Subcutaneous abdominal adipose tissue (tissue), 5 donors: ENCODE measurements around the gene MSI1.

Experiments
- H3K27ac ChIP-seq: one replicate; pipeline ENCODE4 v1.7.0; 2013; ENCODE audit warnings: low read depth, mild to moderate bottlenecking, inconsistent platforms, low read length, moderate library complexity
- H3K27me3 ChIP-seq, 5 donors: one replicate each; pipeline ENCODE4 v1.7.0; 2013; ENCODE audit warnings: low read length in 5 of 5, inconsistent platforms in 1 of 5; ENCODE audit not compliant: control insufficient read depth in 5 of 5, insufficient read depth in 4 of 5
- H3K36me3 ChIP-seq, 5 donors: one replicate each; pipeline ENCODE4 v1.7.0; 2013; ENCODE audit warnings: low read length in 5 of 5; ENCODE audit not compliant: control insufficient read depth in 5 of 5, insufficient read depth in 5 of 5
- H3K4me1 ChIP-seq, 5 donors: one replicate each; pipeline ENCODE4 v1.7.0; 2013; ENCODE audit warnings: low read length in 5 of 5, mild to moderate bottlenecking in 3 of 5, moderate library complexity in 1 of 5; ENCODE audit not compliant: control insufficient read depth in 5 of 5, insufficient read depth in 5 of 5
- H3K4me3 ChIP-seq, 5 donors: one replicate each; pipeline ENCODE4 v1.7.0; 2013; ENCODE audit warnings: low read length in 5 of 5, low read depth in 1 of 5
- H3K9ac ChIP-seq, 5 donors: one replicate each; pipeline ENCODE4 v1.7.0; 2013; ENCODE audit warnings: low read length in 5 of 5, mild to moderate bottlenecking in 4 of 5, moderate library complexity in 3 of 5
- H3K9me3 ChIP-seq, 5 donors: one replicate each; pipeline ENCODE4 v1.7.0; 2013; ENCODE audit warnings: low read length in 5 of 5; ENCODE audit not compliant: control insufficient read depth in 5 of 5
- donor health status: healthy.
- donor health status: healthy.
- donor health status: healthy.
- donor health status: healthy.
- donor health status: healthy.

The MSI1 gene

DNA sequence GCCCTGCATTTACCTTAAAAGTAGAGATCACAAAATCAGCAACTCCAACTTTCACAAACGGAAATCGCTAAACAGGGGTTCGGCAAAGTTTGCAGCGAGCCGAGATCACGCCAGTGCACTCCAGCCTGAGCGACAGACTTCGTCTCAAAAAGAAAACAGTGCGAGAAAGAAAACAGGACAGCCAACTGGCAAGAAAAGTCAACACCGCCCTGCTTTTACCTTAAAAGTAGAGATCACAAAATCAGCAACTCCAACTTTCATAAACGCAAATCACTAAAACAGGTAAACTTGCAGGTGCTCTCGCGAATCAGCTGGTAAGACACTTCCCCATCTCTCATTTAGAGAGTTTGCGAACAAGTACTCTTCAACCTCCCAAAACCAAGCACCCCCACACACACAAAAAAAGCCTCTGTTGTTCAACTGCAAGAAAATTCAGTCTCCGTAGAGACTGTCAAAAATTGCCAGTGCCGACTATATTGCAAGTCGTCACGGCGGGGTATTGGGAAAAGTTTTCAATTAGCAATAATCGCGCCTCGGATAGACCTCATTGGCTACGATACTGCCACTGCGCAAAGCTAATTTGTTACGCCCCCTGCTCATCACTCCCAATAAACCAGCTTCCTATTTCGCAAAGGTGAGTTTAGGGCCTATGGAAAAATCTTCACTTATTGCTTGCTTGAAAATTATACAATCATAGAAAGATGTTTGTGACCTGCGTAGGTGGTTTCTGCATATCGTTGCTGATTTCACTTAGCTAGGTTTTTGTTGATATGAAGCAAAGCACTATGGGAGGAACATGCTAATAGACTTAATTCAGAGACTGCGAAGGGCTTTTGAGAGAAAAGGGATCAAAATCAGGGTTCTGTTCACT, 76.1 kb downstream of the MSI1 start, which contains the start of gene RNU4-1:
Gene RNU4-1 (minus strand): TSS at position 577 of the 871 bp plus-strand sequence.
- Histone ChIP-seq H3K9ac (peak within 1 kb of the TSS; percentile 76 to 88 (median 82)), H3K27ac (peak within 1 kb of the TSS; percentile 97), H3K36me3 (no peaks in the 10 kb centered on the region), H3K4me3 (peak within 1 kb of the TSS; percentile 67 to 83 (median 69)), H3K4me1 (peaks cover 5 to 26% (median 19%) of the 10 kb centered on the region in 5 donors), H3K9me3 (no peaks in the 10 kb centered on the region), H3K27me3 (no peaks in the 10 kb centered on the region)

DNA sequence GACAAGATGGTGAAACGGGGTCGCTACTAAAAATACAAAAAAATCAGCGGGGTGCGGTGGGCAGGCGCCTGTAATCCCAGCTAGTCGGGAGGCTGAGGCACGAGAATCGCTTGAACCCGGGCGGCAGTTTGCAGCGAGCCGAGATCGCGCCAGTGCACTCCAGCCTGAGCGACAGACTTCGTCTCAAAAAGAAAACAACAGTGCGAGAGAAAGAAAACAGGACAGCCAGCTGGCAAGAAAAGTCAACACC, 76.6 kb downstream of the MSI1 start:
- H3K36me3 ChIP-seq, result no peaks in the 10 kb centered on the region

More for the DNA sequence above, 76.6 kb downstream of the MSI1 start:
- no peaks in the 10 kb centered on the region for H3K27me3 ChIP-seq
- no peaks in the 10 kb centered on the region for H3K9me3 ChIP-seq
- H3K9ac ChIP-seq, result peak overlapping the region; percentile 8 to 88 (median 79)
- H3K4me3 ChIP-seq, result peak overlapping the region; percentile 67 to 83 (median 69)
- H3K27ac ChIP-seq, result peak overlapping the region; percentile 97
- H3K4me1 ChIP-seq, result peaks cover 5 to 26% (median 19%) of the 10 kb centered on the region in 5 donors
